NCI-H1417 (cell line): ENCODE measurements around the gene PARP8.
A peak's percentile ranks its signal among the peaks of the same experiment; 100 is the strongest.

Experiments
- DNase-seq, 3 experiments: peaks; one replicate each; lab custom pipeline; 2025; lab: John Stamatoyannopoulos, UW

PARP8 gene

GRCh38 chr5:50725800-50726474 lies 59.5 kb downstream of the PARP8 start:
- DNase-seq: no peak

GRCh38 chr5:50726475-50727148 lies 60.2 kb downstream of the PARP8 start:
- DNase-seq: no peak

GRCh38 chr5:50727149-50727496 lies 60.7 kb downstream of the PARP8 start:
- no peak for DNase-seq

GRCh38 chr5:50727845-50728244 lies 61.4 kb downstream of the PARP8 start:
- no peak for DNase-seq

- DNase-seq: no peak
Measured at GRCh38 chr5:50730336-50730735, 63.9 kb downstream of the PARP8 start.

GRCh38 chr5:50730841-50731240 lies 64.4 kb downstream of the PARP8 start:
- no peak for DNase-seq

- DNase-seq: no peak
Measured at GRCh38 chr5:50733741-50734140, 67.3 kb downstream of the PARP8 start.

GRCh38 chr5:50738864-50739263 lies 72.4 kb downstream of the PARP8 start:
- DNase-seq: no peak

- no peak for DNase-seq
Measured at GRCh38 chr5:50740832-50741231, 74.4 kb downstream of the PARP8 start.

GRCh38 chr5:50744776-50745175 lies 78.3 kb downstream of the PARP8 start:
- peak in 2 of 3 experiments; percentile 41 to 75 for DNase-seq

GRCh38 chr5:50745221-50745910 lies 78.9 kb downstream of the PARP8 start:
- DNase-seq: peak; percentile 22 to 80 (median 48)

GRCh38 chr5:50749181-50749580 lies 82.7 kb downstream of the PARP8 start:
- DNase-seq: no peak

GRCh38 chr5:50749873-50750272 lies 83.4 kb downstream of the PARP8 start:
- no peak for DNase-seq

GRCh38 chr5:50751064-50751657 lies 84.7 kb downstream of the PARP8 start:
- DNase-seq: peak; percentile 2 to 81 (median 60)

- no peak for DNase-seq
Measured at GRCh38 chr5:50752800-50753199, 86.4 kb downstream of the PARP8 start.

- no peak for DNase-seq
Measured at GRCh38 chr5:50759526-50760270, 93.3 kb downstream of the PARP8 start.

- peak in 1 of 3 experiments; percentile 25 for DNase-seq
Measured at GRCh38 chr5:50763351-50763750, 96.9 kb downstream of the PARP8 start.

GRCh38 chr5:50763846-50764245 lies 97.4 kb downstream of the PARP8 start:
- DNase-seq: peak in 1 of 3 experiments; percentile 12

- no peak for DNase-seq
Measured at GRCh38 chr5:50766042-50766441, 99.6 kb downstream of the PARP8 start.

- no peak for DNase-seq
Measured at GRCh38 chr5:50766462-50766861, 100.0 kb downstream of the PARP8 start.

- no peak for DNase-seq
Measured at GRCh38 chr5:50766967-50767366, 100.5 kb downstream of the PARP8 start.

- no peak for DNase-seq
Measured at GRCh38 chr5:50767588-50767987, 101.2 kb downstream of the PARP8 start.
